GM18868 (cell line): ENCODE results near the gene LGALS4.
"Not testable (repeated sequence)": the region's sequence is repeated elsewhere in the genome, so short reads cannot be mapped to it uniquely, and the experiment has no call there.

ENCODE experiments used
- ATAC-seq: cut with Tn5 transposase; IDR thresholded peaks from one replicate; pipeline ENCODE4 v1.9.1; 2021; ENCODE audit warnings: mild to moderate bottlenecking, moderate library complexity; ENCODE audit not compliant: unreplicated experiment

LGALS4 gene

DNA sequence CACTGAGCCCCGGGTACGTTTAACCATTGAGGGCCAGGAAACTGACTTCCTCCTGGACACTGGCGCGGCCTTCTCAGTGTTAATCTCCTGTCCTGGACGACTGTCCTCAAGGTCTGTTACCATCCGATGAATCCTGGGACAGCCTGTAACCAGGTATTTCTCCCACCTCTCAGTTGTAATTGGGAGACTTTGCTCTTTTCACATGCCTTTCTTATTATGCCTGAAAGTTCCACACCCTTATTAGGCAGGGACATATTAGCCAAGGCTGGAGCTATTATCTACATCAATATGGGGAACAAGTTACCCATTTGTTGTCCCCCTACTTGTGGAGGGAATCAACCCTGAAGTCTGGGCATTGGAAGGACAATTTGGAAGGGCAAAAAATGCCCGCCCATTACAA, 13.2 kb upstream of the LGALS4 start:
- not testable (repeated sequence) for ATAC-seq

DNA sequence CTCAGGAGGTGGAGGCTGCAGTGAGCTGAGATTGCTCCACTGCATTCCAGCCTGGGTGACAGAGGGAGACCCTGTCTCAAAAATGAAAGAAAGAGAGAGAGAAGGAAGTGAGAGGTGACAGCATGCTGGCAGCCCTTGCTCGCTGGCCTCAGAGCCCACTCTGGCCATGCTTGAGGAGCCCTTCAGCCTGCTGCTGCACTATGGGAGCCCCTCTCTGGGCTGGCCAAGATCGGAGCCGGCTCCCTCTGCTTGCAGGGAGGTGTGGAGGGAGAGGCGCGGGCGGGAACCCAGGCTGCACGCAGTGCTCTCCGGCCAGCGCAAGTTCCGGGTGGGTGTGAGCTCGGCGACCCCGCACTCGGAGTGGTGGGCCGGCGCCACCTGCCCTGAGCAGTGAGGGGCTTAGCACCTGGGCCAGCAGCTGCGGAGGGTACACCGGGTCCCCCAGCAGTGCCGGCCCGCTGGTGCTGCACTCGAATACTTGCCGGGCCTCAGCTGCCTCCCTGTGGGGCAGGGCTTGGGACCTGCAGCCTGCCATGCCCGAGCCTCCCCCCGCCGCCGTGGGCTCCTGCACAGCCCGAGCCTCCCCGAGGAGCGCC, 8.6 kb upstream of the LGALS4 start:
- not testable (repeated sequence) for ATAC-seq

DNA sequence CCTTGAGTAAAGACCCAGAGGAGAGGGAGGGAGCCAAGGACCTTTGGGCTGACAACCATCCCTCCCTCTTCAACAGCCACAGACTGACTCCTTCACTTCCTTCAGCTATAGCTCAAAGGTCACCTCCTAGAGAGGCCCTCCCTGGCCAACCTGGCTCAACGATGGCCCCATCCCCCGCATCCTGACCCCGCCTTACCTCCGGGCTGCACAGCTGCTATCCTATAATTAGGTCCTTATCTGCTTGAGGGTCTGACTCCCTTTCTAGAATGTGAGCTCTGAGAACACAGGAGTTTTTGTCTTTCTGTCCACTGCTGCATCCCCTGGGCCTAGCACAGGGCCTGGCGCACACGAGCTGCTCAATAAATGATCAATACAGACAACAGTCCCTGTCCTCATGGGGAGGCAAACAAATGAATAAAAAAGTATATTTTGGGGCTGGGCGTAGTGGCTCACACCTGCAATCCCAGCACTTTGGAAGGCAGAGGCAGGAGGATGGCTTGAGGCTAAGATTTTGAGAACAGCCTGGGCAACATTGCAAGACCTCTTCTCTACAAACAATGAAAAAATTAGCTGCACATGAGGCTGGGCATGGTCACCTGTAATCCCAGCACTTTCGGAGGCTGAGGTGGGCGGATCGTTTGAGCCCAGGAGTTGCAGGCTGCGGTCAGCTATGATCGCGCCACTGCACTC, 6.6 kb upstream of the LGALS4 start:
- no peak for ATAC-seq

DNA sequence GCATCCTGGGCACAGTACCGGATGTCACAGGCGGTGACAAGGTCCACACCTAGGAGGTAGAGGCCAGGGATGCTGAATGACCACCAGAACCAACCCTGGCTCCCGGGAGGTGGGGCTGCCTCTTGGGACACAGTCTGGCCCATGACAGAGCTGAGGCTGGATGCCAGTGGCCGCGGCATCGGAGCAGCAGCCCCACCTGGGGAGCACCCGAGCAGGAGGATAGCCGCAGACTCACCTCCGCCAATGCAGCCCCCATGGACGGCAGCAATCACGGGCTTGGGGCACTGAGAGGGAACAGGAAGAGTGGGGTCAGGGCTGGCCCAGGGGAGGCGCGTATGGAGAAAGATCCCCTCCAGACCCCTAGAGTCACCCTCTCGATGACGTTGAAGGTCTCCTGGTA, 4.3 kb upstream of the LGALS4 start:
- no peak for ATAC-seq

DNA sequence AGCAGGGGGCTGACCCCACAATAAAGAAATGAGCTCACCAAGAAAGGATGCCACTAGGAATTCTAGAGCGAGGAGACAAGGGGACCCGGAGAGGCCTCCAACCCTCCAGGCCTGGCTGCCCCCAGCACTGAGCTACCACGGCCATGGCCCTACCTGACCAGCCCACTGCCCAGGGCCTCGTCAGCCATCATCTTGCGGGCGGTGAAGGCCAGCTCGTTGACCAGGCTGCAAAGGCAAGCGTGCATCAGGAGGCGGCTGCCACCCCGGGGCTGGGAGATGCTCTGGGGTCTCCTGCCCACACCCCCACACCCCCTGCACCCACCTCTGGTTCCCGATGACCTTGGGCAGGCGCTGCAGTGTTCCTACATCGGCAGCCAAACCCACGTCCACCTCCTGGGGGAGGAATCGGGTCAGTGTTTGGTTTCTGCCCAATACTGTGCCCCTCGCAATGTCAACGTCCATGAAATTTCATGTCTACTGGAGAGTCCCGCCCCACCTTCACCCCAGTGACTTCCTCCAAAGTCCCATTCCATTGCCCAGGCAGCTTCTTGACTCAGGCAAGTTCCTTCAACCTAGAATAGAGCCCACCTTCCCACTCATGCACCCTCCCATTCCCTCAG, 3.5 kb upstream of the LGALS4 start:
- no peak for ATAC-seq

DNA sequence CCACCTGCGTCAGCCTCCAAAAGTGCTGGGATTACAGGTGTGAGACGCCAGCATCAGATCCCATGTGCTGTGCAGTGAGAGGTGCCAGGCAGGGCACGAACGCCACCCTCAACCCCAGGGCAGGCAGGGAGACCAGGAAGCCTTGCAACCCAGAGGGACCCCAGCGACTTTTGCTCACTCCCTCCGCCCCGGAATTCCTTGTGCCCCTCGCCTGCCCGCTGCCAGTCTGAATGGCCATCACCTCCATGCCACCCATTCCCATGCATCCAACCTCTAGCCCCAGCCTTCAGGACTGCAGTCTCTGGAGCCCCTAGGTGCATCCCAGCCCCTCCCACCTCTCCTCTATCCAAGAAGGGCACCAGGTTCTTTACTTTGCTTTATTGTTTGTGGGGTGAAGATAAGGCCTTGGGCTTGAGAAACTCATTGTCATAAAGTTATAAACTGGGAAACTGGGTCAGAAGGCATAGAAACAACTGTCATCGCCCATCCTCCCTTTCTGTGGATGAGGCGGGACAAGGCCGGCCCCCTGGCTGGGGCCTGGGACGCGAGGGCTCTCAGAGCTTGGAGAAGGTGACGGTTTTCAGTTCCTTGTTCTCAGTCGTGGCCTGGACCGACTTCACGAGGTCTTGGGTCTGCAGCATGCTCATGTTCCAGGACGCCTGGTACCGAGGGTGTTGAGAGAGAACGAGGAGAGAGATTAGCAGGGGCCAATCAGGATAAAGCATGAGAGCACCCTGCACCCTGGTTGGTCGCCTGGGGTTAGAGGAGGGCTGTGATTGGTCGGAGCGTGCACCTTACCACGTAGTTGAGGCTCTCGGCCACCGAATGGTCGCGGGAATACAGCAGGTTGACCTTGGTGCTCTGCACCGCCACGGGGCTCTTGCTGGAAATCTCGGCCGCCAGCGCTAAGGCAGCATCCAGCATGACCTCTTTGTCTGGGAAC, 2.6 kb upstream of the LGALS4 start:
- no peak for ATAC-seq

DNA sequence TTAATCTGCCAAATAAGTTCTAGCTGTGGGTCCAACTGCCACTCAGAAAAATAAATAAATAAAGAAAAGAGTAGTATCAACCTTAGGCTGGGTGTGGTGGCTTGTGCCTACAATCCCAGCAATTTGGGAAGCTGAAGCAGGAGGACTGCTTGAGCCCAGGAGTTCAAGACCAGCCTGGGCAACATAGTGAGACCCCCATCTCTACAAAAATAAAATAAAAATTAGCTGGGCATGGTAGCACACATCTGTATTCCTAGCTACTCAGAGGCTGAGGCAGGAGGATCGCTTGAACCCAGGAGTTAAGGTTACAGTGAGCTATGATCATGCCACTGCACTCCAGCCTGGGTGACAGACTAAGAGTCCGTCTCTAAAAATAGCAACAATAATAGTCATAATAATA, 1.2 kb upstream of the LGALS4 start:
- not testable (repeated sequence) for ATAC-seq

DNA sequence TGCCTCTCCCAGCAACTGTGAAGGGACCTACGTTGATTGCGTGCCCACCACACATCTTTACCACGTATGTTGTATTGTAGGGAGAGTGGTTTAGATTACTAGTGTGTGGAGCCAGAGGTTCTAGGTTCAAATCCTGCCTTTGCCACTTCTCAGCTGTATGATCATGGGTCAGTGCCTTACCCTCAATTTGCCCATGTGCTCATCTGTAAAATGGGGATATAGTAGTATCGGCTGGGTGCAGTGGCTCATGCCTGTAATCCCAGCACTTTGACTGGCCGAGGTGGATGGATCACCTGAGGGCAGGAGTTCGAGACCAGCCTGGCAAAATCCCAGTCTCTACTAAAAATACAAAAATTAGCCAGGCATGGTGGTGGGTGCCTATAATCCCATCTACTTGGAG, 578 bp upstream of the LGALS4 start:
- ATAC-seq = no peak

DNA sequence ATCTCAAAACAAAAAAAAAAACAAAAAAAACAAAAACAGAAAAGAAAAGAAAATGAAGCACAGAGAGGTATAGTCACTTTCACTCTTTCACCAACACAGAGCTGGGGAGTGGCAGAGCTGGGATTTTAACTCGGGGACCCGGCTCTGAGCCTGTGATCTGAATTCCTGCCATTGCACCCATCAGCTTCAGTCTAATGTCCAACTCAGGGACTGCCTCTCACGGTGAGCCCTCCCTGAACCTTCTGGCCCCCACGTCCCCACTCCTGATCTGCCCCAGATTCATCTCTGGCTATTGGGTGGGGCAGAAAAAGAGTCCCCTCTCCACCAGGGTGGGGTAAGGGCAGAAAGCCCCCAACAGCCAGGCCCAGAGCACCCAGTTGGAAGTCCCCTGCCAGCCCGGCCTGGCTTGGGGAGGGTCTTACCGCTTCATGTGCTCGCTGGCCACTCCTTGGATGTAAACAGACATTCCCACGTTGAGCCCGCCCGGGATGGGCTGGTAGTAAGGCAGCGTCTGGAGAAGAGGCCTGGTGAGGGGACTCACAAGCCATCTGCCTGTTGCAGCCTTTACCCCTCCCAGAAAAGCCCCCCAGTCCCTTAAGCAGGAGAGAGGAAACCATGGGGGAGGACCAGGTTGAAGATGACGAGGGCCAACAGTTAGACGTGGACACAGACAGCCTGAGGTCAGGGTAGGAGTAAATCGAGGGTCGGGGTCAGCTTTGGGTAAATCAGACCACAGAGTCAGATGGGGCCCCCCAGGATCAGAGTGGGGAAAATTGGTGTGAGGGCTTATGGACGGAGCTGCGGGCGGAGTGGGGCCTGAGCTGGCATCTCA, 520 bp downstream of the LGALS4 start:
- no peak for ATAC-seq

DNA sequence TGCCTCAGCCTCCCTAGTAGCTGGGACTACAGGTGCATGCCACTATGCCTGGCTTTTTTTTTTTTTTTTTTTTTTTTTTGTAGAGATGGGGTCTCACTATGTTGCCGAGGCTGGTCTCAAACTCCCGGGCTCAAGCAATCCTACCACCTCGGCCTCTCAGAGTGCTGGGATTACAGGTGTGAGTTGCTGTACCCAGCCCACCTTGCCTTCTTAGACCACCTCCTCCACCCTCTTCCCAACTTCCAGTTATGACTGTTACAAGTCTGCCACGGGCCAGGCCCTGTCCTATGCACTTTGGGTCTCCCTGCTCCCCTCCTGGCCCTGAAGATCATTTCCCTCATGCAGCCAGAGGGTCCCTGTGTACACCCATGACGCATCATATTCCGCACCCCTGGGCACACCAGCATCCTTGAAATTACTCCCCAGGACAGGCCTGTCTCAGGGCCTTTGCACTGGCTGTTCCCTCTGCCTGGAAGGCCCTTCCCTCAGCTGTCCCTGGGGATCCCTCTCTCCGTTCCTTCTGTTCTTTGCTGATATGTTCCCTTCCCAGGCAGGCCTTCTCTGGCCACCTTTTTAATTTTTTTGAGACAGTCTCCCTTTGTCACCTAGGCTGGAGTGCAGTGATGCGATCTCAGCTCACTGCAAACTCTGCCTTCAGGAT, 3.0 kb downstream of the LGALS4 start:
- no peak for ATAC-seq

DNA sequence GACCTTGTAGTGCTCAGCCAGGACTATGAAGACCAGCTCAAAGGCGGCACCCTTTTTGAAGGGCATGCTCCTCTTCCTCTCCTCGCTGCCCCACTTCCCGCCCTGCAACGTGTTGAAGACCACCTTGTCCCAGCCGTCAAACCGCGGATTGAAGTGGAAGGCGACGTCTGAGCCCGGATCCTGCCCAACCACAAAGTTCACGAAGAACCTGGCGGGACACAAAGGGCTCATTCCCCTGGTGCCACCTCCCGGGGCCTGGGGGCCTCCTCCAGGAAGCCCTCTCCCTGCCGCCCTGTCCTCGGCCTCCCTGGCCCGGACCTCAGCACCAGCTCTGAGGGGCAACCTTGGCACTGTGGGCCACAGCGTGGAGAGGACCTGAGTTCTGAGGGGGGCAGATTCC, 4.0 kb downstream of the LGALS4 start:
- ATAC-seq = no peak

DNA sequence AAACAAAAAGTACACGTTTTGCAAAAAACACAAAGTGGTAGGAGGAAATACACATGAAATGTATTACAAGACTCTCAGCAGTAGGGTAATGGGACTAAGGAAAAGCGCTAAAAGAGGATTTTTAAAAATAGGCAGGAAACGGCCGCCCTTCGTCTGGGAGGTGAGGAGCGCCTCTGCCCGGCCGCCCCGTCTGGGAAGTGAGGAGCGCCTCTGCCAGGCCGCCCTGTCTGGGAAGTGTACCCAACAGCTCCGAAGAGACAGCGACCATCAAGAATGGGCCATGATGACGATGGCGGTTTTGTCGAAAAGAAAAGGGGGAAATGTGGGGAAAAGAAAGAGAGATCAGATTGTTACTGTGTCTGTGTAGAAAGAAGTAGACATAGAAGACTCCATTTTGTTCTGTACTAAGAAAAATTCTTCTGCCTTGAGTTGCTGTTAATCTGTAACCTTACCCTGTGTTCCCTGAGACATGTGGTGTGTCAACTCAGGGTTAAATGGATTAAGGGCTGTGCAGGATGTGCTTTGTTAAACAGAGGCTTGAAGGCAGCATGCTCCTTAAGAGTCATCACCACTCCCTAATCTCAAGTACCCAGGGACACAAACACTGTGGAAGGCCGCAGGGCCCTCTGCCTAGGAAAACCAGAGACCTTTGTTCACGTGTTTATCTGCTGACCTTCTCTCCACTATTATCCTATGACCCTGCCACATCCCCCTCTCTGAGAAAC, 5.2 kb downstream of the LGALS4 start:
- ATAC-seq = not testable (repeated sequence)

DNA sequence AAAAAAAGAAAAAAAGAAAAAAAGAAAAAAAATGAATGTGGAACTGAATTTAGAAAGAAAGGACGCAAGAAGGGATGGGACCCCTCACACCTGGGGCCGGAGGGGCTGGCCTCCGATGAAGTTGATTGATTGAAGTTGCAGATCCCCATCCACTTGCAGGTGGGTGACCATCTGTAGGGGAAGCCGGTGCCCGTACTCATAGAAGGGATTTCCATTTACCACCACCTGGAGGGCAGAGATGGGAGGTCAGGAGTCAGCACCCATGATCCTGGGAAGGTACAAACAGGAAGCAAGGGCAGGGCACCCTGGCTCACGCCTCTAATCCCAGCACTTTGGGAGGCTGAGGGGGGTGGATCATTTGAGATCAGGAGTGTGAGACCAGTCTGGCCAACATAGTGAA, 6.4 kb downstream of the LGALS4 start:
- ATAC-seq = no peak

DNA sequence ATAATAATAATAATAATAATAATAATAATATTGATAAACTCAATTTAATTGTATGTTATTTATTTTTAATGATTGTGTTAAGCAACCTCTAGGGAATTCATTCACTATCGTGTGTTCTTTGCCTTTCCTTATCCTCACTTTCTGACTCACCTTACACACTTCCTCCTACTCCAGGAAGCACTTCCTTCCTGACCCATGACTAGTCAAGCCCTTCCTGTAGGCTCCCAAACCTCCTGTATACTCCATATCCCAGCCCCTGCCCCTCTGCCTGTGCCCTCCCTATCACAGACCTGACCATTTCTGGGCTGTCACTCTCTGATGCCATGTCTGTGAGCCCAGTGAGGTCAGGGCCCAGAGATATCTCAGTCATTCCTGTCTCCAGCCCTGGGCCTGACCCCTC, 7.6 kb downstream of the LGALS4 start:
- ATAC-seq = no peak

DNA sequence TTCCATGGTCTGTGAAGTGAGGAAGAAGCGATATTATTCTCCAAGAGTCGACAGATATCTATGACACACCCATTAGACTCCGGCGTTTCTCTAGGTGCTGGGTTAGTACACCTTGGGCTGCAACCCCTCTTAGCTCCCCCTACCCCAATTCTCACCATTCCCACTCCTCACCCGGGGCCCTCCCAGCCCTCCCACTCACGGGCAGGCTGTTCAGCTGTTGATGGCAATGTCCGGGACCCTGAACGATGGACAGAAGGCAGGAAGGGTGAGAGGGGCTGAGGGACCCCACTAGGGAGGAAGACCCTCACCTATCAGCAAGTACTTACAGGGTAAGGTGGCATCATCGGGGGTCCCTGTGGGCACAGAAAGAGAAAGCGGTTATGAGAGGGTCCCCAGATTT, 9.2 kb downstream of the LGALS4 start:
- no peak for ATAC-seq

DNA sequence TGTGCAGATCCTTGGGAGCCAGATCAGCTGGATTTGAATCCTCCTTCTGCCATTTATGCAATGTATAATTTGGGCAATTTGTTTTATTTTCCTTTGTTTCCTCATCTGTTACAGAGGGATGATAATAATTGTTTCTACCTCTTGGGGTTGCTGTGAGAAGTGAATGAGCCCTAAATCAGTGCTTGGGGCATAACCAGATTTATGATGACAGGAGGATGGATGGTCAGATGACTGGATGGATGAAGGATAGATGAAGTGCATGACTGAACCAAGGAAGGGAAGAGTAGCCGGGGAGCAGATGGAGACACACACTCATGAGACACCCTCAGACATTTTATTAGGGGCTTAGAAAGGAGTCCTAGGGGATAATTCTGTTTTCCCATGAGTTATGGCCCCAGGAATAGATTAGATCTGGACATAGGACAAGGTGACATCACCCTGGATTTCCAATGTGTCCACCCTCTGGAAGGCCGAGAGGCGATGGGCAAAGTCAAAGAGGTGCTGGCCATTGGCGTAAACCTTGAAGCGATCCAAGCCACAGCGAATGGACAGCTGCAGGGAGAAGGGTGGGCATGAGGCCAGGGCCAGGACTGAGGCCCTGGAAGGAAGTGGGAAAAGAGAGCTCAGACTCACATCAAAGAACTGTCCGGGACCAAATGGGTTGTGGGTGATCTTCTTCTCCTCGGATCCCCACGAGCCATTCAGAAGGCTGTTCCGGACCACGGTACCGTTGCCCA, 11.2 kb downstream of the LGALS4 start:
- no peak for ATAC-seq

DNA sequence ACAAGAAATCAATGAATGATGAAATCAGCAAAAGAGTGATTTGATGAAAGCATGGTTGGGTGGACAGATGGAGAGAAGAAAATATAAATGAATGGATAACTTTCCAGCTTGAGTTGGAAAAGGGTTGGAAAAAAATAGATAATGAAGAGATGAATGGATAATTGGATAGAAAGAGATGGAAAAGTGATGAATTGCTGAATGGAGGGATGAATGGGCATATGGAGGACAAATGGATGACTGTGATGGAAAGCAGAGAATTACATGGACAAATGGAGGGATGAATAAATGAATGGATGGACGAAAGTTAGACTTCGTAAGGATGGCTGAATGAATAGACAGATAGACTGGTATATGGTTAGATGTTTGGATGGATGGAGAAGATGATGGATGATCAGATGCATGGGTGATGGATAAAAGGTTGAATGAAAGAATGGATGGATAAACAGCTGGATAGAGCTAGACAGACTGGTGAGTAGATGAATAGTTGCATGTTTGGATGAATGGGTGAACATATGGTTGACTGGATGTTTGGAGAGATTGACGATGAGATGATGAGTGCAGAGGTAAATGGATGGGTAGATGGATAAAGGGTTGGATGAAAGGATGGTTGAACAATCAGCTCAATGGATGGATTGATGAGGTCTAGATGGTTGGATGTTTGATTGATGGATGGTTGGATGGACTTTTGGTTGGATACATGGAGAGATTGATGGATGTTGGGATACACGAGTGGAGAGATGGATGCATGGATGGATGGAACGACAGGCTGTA, 12.0 kb downstream of the LGALS4 start:
- ATAC-seq = no peak

DNA sequence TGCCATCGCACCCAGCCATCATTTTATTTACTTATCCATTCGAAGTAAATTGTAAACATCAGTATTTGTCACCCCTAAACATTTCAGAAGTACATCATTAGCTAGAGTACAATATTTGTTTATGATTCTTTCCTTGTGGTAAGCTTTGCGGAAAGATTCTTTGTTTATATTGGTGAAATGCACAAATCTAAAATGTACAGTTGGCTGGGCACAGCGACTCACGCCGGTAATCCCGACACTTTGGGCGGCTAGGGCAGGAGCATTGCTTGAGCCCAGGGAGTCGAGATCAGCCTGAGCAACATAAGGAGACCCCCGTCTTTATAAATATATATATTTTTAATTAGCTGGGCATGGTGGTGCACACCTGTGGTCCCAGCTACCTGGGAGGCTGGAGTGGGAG, 13.6 kb downstream of the LGALS4 start:
- ATAC-seq = no peak
